Nephron (organoid): Measurements from ENCODE around the gene MTX1.

Source experiments
- H3K27ac Mint-ChIP-seq, 3 experiments: 2 replicates each; pipeline ENCODE4 v1.8.0; 2020; ENCODE audit warnings: mixed read lengths in 3 of 3, mild to moderate bottlenecking in 2 of 3, moderate library complexity in 1 of 3
- H3K27me3 Mint-ChIP-seq: 2 replicates; pipeline ENCODE4 v1.8.0; 2021; ENCODE audit warnings: low read depth, mild to moderate bottlenecking, moderate library complexity, mixed read lengths
- H3K36me3 Mint-ChIP-seq: 2 replicates; pipeline ENCODE4 v1.8.0; 2020; ENCODE audit warnings: low read depth, mixed read lengths
- H3K4me1 Mint-ChIP-seq: 2 replicates; pipeline ENCODE4 v1.8.0; 2020; ENCODE audit warnings: mixed read lengths
- H3K4me3 Mint-ChIP-seq, 3 experiments: 2 replicates each; pipeline ENCODE4 v1.8.0; 2020; ENCODE audit warnings: mild to moderate bottlenecking in 3 of 3, mixed read lengths in 3 of 3, moderate library complexity in 2 of 3
- H3K9me3 Mint-ChIP-seq: 2 replicates; pipeline ENCODE4 v1.8.0; 2020; ENCODE audit warnings: mixed read lengths
- TF ChIP-seq, protein P1 (sequence below), 3 experiments: fragments of 200-600 bp; sonication (generic); IDR thresholded peaks; one replicate each; pipeline ENCODE4 v1.5.0; 2021; ENCODE audit warnings: antibody characterized with exemption in 3 of 3; ENCODE audit not compliant: unreplicated experiment in 3 of 3

The MTX1 gene

DNA sequence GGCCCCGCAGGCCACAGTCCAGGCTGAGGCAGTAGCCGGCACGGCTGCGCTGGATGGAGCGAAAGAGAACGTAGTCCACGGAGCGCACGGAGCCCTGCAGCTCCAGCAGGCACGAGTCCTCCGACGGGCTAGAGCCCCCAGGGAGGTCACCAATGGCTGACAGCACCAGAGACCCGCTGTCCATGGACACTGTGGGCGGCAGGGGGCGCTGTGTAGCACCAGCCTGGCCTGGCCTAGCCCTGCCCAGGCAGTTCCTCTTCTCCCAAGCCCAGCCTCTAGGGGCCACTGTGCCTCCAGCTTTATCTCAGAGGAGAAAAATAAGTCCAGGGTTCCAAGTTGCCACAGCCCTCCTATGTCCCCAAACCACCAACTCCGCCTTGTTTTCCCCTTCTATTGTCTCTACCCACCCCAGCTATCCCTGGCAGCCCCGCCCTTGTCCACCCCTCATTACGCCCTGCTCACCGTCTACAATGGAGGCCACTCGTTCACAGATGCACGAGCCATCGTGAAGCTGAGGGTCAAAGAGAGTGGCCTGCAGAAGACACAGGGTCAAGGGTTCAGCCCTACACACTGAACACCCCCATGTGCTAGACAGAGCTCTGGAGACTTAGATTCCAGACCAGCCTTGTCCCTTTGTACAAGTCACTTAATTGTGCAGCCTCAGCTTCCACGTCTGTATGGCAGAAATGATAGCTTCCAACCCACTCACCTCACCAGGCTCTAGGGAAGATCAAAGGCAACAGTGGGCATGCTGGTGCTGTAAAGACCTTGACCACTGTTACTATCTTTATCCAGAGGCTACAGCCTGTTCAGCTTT is 42.3 kb downstream of the MTX1 start:
- Mint-ChIP-seq H3K4me1 (peaks cover 28% of the 10 kb centered on the region), H3K4me3 (peak overlapping the region; percentile 38 to 75 (median 69)), H3K9me3 (no peaks in the 10 kb centered on the region), H3K27me3 (peaks cover 3% of the 10 kb centered on the region), H3K36me3 (peaks cover 13% of the 10 kb centered on the region), H3K27ac (peak overlapping the region; percentile 74 to 89 (median 87))
- TF ChIP-seq, protein P1, sequence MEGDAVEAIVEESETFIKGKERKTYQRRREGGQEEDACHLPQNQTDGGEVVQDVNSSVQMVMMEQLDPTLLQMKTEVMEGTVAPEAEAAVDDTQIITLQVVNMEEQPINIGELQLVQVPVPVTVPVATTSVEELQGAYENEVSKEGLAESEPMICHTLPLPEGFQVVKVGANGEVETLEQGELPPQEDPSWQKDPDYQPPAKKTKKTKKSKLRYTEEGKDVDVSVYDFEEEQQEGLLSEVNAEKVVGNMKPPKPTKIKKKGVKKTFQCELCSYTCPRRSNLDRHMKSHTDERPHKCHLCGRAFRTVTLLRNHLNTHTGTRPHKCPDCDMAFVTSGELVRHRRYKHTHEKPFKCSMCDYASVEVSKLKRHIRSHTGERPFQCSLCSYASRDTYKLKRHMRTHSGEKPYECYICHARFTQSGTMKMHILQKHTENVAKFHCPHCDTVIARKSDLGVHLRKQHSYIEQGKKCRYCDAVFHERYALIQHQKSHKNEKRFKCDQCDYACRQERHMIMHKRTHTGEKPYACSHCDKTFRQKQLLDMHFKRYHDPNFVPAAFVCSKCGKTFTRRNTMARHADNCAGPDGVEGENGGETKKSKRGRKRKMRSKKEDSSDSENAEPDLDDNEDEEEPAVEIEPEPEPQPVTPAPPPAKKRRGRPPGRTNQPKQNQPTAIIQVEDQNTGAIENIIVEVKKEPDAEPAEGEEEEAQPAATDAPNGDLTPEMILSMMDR (IDR thresholded peaks at IDR 0.05; ENCODE audit: unreplicated experiment in 3 of 3): peak; percentile 98 to 100 (median 100)

DNA sequence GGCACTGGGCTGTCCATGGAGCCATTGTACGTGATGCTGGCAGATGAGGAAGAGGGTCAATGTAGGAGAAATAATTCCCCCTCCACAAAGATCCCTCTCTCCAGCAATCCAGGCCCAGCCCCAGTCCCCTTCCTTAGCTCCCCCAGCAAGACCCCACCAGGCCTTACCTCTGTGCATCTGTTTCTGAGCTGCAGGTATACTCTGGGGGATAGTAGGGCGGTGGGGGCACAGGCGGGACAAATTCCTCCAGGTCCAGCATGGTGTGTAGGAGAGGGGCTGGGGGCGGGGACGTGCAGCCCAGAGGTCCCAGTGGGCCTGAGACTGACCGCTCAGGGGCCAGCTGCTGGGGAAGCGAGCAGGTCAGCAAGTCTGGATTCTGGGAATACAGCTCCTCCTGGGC is 43.1 kb downstream of the MTX1 start:
- H3K9me3 Mint-ChIP-seq: no peaks in the 10 kb centered on the region
- H3K36me3 Mint-ChIP-seq: peaks cover 9% of the 10 kb centered on the region
- TF ChIP-seq, protein P1 (IDR thresholded peaks at IDR 0.05; ENCODE audit: unreplicated experiment in 3 of 3): no peak
- H3K27me3 Mint-ChIP-seq: peaks cover 3% of the 10 kb centered on the region
- peaks cover 32% of the 10 kb centered on the region for H3K4me1 Mint-ChIP-seq
- H3K4me3 Mint-ChIP-seq: peak overlapping the region in 2 of 3 experiments; percentile 53 to 75
- peak overlapping the region; percentile 60 to 87 (median 74) for H3K27ac Mint-ChIP-seq

DNA sequence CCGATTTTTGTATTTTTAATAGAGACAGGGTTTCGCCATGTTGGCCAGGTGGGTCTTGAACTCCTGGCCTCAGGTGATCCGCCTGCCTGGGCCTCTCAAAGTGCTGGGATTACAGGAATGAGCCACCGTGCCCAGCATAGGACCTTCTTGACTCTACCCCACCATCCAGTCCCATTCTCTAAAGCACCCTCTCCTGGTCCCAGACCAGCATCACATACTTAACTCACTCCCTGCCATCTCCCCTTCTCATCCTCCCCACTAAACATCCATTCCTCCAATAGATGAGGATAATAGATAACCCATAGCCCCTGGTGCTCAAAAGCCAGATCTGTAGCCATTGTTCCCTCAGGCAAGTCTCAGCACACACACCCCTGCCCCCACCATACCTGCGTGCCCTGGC is 44.7 kb downstream of the MTX1 start:
- H3K4me1 Mint-ChIP-seq: peaks cover 36% of the 10 kb centered on the region
- peak overlapping the region; percentile 18 to 65 (median 64) for H3K27ac Mint-ChIP-seq
- peak overlapping the region; percentile 84 to 92 (median 88) for H3K4me3 Mint-ChIP-seq
- H3K27me3 Mint-ChIP-seq: peaks cover 3% of the 10 kb centered on the region
- H3K9me3 Mint-ChIP-seq: no peaks in the 10 kb centered on the region
- H3K36me3 Mint-ChIP-seq: peaks cover 13% of the 10 kb centered on the region
- TF ChIP-seq, protein P1 (IDR thresholded peaks at IDR 0.05; ENCODE audit: unreplicated experiment in 3 of 3): no peak

DNA sequence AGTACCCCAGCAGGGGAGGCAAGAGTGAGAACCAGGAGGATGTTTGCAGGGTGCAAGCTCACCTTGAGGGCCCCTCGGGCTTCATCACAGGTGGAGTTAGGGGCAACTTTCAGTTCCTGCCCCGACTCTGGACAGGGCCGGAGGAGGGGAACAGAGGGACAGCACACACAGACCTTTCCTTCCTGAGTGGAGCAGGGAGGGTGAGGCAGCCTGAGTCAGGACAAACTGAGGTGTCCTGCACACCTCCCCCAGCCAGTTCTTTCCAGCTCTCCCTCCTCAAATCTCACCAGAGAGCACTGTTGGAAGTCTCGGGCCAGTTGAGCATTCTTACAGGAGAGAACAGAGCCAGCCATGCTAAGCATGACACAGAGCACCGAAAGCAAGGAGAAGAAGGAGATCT is 45.3 kb downstream of the MTX1 start:
- peaks cover 36% of the 10 kb centered on the region for H3K4me1 Mint-ChIP-seq
- peaks cover 18% of the 10 kb centered on the region for H3K36me3 Mint-ChIP-seq
- H3K4me3 Mint-ChIP-seq: peak overlapping the region; percentile 84 to 92 (median 88)
- TF ChIP-seq, protein P1 (IDR thresholded peaks at IDR 0.05; ENCODE audit: unreplicated experiment in 3 of 3): no peak
- peaks cover 3% of the 10 kb centered on the region for H3K27me3 Mint-ChIP-seq
- H3K9me3 Mint-ChIP-seq: no peaks in the 10 kb centered on the region
- H3K27ac Mint-ChIP-seq: peak overlapping the region; percentile 24 to 84 (median 65)

DNA sequence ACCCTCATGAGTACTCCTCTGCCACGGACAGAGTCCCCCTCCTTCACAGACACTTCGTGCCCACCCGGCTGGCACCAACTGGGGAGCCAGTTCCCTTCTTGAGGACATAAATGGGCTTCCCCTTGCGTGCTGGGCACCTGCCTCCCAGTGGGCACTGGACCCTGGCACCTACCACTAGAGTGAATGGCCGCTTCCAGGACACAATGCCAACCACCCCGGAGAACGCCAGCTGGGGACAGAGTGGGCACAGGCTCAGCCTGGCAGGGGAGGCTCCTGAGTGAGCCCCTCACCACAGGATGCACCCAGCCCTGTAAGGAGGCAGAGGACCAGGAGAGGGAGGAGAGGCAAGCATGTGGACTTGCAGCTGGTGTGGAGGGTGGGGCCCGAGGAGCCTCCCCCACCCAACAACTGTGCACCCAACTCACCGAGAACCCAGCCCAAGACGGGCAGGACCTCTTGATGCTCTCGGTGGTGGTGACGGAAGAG is 45.8 kb downstream of the MTX1 start:
- Mint-ChIP-seq H3K27me3 (peaks cover 3% of the 10 kb centered on the region), H3K36me3 (peaks cover 19% of the 10 kb centered on the region), H3K4me3 (peak overlapping the region; percentile 84 to 92 (median 88)), H3K9me3 (no peaks in the 10 kb centered on the region), H3K4me1 (peaks cover 36% of the 10 kb centered on the region), H3K27ac (peak overlapping the region; percentile 24 to 84 (median 65))
- TF ChIP-seq, protein P1 (IDR thresholded peaks at IDR 0.05; ENCODE audit: unreplicated experiment in 3 of 3): no peak
